Cardiac fibroblast (primary cell): Measurements from ENCODE around the gene TSHZ3.

Source experiments
- DNase-seq, 2 donors: peaks; one replicate each; pipeline versions ENCODE4 v3.0.0 to v3.0.0-alpha.2; 2010; ENCODE audit warnings: low read depth in 2 of 2
- H3K4me3 ChIP-seq, 2 donors: replicated peaks in 1 of 2; 1 replicate in 1 of 2; 2 replicates in 1 of 2; pipeline ENCODE4 v1.5.1; 2011; ENCODE audit warnings: low read depth in 2 of 2, low read length in 2 of 2, mild to moderate bottlenecking in 2 of 2, moderate library complexity in 1 of 2
- CTCF ChIP-seq: IDR thresholded peaks from one replicate; pipeline ENCODE4 v1.5.1; 2011; ENCODE audit warnings: low read depth, mild to moderate bottlenecking, low read length, inconsistent platforms

The TSHZ3 gene

GRCh38 chr19:31351855-31352195 is 2.6 kb upstream of the TSHZ3 start:
- DNase-seq: no peak

GRCh38 chr19:31351056-31351854 is 2.0 kb upstream of the TSHZ3 start:
- no peak for TF ChIP-seq CTCF
- peak; percentile 58 to 82 for DNase-seq
- peak overlapping the region; percentile 66 to 80 for H3K4me3 ChIP-seq

More at GRCh38 chr19:31351855-31352195, 2.6 kb upstream of the TSHZ3 start:
- peak overlapping the region; percentile 66 to 80 for H3K4me3 ChIP-seq
- no peak for TF ChIP-seq CTCF

- H3K4me3 ChIP-seq: peak overlapping the region; percentile 66 to 80
- no peak for TF ChIP-seq CTCF
- peak; percentile 48 to 68 for DNase-seq
These were observed 1.4 kb upstream of the TSHZ3 start for GRCh38 chr19:31350693-31351055.

GRCh38 chr19:31350033-31350692 is 927 bp upstream of the TSHZ3 start:
- peak overlapping the region; percentile 55 to 80 for H3K4me3 ChIP-seq
- DNase-seq: peak; percentile 42 to 52
- no peak for TF ChIP-seq CTCF

- H3K4me3 ChIP-seq: peak overlapping the region; percentile 69 to 80
- peak; percentile 30 to 57 for DNase-seq
These were observed 616 bp downstream of the TSHZ3 start for GRCh38 chr19:31348481-31349159.

GRCh38 chr19:31347828-31348392 is 1.3 kb downstream of the TSHZ3 start:
- H3K4me3 ChIP-seq: peak overlapping the region; percentile 69 to 80
- DNase-seq: peak; percentile 26 to 61
- no peak for TF ChIP-seq CTCF

More at GRCh38 chr19:31348481-31349159, 616 bp downstream of the TSHZ3 start:
- no peak for TF ChIP-seq CTCF
